SH-SY5Y (cell line): ENCODE measurements around the gene CCNO.

Experiments used
- GATA2 ChIP-seq: IDR thresholded peaks from 2 replicates; pipeline ENCODE4 v1.6.1; 2011; ENCODE audit warnings: mild to moderate bottlenecking, low read depth, low read length
- GATA3 ChIP-seq: IDR thresholded peaks from 2 replicates; pipeline ENCODE4 v1.6.1; 2011; ENCODE audit warnings: low read depth, mild to moderate bottlenecking, low read length, moderate library complexity

GRCh38 chr5:55187370-55187769, 46.0 kb downstream of the CCNO start:
- TF ChIP-seq GATA3 (no peak), GATA2 (no peak)
